ENCODE data around the gene PDE10A.

The PDE10A gene

DNA sequence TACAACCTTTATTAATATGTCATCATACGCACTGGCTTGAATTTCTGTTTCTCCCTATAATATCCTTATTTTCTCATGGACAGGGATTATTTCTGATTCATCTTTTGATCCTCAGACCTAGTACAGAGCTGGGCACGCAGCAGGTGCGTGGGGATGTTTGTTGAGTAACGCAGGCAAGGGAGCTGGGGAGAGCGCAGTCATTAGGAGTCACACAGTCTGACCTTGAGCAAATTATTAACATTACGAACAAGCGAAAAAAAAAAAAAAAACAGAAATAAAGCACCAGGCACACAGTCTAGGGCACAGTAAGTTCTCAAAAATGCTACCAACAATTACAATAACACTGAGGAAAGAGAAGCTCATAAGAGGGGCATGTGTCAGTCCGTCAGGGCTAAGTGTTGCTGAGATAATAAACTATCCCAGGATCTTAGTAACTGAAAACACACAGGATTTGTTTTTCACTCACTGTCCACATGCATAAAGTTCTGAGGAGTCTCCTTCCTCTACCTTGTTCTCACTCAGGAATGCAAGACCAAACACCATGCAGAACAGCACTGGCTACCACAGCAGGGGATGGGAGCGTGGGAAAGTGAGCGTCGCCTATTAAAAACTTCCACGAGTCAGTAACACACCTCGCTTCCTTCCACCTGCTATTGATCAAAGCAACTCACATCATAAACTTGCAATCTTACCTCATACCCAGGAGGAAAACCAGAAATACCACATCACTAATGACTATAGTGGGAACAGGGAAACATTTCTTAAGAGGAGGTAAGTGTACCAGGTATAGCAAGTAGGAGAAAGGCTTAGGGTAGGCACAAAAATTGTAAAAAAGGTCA, 56.9 kb downstream of the PDE10A start:
- DNase-seq (ENCODE audit: low read depth) = no peak
- TF ChIP-seq, protein P1, sequence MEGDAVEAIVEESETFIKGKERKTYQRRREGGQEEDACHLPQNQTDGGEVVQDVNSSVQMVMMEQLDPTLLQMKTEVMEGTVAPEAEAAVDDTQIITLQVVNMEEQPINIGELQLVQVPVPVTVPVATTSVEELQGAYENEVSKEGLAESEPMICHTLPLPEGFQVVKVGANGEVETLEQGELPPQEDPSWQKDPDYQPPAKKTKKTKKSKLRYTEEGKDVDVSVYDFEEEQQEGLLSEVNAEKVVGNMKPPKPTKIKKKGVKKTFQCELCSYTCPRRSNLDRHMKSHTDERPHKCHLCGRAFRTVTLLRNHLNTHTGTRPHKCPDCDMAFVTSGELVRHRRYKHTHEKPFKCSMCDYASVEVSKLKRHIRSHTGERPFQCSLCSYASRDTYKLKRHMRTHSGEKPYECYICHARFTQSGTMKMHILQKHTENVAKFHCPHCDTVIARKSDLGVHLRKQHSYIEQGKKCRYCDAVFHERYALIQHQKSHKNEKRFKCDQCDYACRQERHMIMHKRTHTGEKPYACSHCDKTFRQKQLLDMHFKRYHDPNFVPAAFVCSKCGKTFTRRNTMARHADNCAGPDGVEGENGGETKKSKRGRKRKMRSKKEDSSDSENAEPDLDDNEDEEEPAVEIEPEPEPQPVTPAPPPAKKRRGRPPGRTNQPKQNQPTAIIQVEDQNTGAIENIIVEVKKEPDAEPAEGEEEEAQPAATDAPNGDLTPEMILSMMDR (IDR thresholded peaks at IDR 0.05; ENCODE audit: control insufficient read depth, extremely low read depth, insufficient read depth) = no peak

DNA sequence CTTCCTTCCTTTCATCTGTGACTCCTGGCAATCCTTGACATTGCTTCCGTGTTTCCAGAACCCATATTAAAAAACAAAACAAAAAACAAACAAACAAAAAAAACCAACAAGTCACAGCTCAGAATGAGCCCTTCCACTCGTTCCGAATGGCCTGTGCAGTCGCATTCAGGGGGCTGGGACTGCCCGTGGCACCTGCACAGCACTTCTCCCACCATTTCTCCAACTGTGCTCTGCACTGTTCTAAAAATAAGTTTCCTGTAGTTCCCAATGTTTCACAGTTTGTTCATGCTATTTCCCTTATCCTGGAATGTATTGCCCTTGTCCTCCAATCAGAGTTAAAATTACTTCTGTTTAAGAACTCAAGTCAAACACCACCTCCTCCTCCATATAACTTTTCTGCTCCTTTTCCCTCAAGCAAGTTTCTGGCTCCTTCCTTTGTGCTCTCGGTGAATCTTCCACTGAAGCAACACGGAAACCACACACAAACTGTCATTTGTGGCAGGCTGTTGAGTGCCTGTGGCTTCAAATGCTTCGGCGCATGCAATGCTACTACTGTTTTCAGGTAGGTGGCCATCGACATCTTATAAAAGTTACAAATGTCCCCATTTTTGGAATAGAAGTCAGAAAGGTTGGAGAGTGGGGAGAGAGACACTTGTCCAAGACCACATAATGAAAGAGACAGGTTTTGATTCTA, 57.7 kb downstream of the PDE10A start:
- DNase-seq (ENCODE audit: low read depth) = no peak
- no peak overlapping the region for H3K4me3 ChIP-seq (ENCODE audit: low read depth, low read length)
- TF ChIP-seq, protein P1 (IDR thresholded peaks at IDR 0.05; ENCODE audit: control insufficient read depth, extremely low read depth, insufficient read depth) = no peak

More for the DNA sequence above, 56.9 kb downstream of the PDE10A start:
- no peak overlapping the region for H3K4me3 ChIP-seq (ENCODE audit: low read depth, low read length)

DNA sequence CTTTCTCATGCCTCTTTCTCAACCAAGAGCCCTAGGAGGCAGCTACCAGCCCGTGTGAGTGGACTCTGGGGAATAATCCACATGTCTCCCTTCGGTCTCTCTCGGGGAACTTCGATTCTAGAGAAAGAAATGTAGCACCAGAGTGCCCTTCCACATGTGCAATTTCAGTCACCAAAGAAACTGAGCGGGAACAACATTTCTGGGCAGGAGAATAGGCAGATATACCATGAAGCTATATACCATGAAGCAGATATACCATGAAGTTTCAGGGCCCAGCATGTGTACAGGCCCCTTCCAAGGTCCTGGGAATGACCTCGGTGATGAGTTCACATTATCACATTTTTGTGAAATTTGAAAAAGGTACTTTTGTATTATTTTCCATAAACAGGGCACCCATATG, 60.8 kb downstream of the PDE10A start:
- DNase-seq (ENCODE audit: low read depth) = no peak
- TF ChIP-seq, protein P1 (IDR thresholded peaks at IDR 0.05; ENCODE audit: control insufficient read depth, extremely low read depth, insufficient read depth) = no peak
- no peak overlapping the region for H3K4me3 ChIP-seq (ENCODE audit: low read depth, low read length)

DNA sequence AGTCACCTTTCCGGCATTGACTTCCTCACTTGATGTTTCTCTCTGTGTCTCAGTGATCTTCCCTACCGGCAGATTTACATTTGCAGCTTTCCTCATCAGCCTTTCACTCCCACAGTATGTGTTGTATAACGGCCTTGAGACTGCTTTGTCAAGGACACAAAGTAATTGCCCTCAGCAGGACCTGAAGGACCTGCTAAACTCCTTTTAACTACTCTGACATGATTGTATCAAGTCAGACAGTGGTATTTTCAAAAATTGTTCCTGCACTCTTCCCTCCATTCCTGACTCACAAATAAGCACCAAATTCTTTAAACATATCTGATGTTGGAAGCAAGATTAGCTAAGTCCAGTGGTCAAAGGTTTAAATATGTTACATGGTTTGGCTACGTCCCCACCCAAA, 62.4 kb downstream of the PDE10A start:
- DNase-seq (ENCODE audit: low read depth) = no peak
- TF ChIP-seq, protein P1 (IDR thresholded peaks at IDR 0.05; ENCODE audit: control insufficient read depth, extremely low read depth, insufficient read depth) = no peak
- H3K4me3 ChIP-seq (ENCODE audit: low read depth, low read length) = no peak overlapping the region

DNA sequence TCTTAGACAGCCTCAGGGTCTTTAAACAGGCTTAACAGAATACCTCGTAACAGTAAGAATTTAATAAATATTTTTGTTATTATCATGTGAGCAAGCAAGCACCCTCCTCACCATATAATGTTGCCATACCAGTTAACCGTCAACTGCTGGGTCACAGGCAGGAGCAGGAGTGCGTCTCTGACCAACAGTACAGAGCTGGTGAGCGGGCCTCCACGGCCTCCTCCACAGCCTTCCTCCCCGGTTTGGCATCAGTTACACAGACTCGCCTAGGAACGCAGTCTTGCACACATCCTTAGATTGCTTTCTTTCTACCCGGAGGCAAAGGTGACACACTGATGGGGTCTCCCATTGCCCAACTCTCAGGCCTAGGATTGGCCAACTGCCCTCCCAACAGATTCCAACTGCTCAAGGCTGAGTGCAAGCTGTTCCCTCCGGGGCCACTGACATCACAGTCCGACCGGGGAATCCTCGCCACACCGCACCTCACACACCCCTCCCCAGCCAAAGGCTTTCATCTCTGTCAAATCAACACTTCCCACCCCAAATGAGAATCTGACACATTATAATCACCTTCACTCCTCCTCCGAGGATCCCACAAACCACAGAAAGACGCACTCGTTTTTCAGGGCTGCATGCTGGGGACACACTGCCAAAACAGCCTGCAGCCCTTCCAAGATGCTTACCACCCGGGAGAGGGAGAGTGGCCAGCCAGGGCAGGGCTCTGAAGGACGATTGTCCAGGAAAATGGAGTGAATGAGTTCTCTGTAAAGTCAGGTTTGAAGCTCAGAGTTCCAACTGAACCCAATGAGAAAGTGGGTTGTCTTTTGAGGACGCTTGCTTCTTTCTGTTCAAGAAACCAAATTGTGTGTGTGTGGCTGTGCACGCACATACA, 63.2 kb downstream of the PDE10A start:
- TF ChIP-seq, protein P1 (IDR thresholded peaks at IDR 0.05; ENCODE audit: control insufficient read depth, extremely low read depth, insufficient read depth) = no peak
- H3K4me3 ChIP-seq (ENCODE audit: low read depth, low read length) = no peak overlapping the region
- DNase-seq (ENCODE audit: low read depth) = no peak

DNA sequence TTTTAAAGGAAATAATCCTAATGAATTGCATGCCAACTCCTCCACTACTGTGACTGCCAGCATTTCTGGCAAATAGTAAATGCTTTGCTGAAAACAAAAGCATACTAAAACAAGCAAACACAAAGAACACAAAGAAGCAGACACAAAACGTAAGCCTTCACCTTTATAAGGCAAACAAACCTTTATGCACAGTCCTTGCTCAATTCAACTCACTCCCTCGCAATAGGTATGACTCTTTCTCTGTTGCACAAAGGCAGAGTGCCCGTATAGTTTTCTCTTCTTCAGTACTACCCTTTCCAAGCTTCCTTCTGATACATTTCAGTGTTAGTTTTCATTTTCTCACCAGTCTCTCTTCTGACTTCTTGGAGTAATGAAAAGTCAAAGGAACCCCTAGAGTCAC, 63.9 kb downstream of the PDE10A start:
- no peak overlapping the region for H3K4me3 ChIP-seq (ENCODE audit: low read depth, low read length)
- TF ChIP-seq, protein P1 (IDR thresholded peaks at IDR 0.05; ENCODE audit: control insufficient read depth, extremely low read depth, insufficient read depth) = no peak
- peak; percentile 26 for DNase-seq (ENCODE audit: low read depth)

All from LNCaP clone FGC (cell line).